HG02852 (cell line): Measurements from ENCODE around the gene ZFP36L2.

Experiments
- ATAC-seq: cut with Tn5 transposase; IDR thresholded peaks from one replicate; pipeline ENCODE4 v1.9.1; 2021; ENCODE audit warnings: mild to moderate bottlenecking, moderate library complexity; ENCODE audit not compliant: unreplicated experiment

The ZFP36L2 gene

GRCh38 chr2:43226558-43226954 is at the start of gene ZFP36L2:
Gene ZFP36L2, minus strand, starts transcription at chr2:43226606. Its CDS starts 291 bp downstream, at chr2:43226315.
- ATAC-seq: peak; percentile 59

- ATAC-seq: no peak
Observed at GRCh38 chr2:43274721-43275120, 48.3 kb upstream of the ZFP36L2 start.

GRCh38 chr2:43274055-43274454 is 47.6 kb upstream of the ZFP36L2 start:
- no peak for ATAC-seq

GRCh38 chr2:43273529-43273928 is 47.1 kb upstream of the ZFP36L2 start:
- ATAC-seq: no peak

- no peak for ATAC-seq
Observed at GRCh38 chr2:43270930-43271615, 44.7 kb upstream of the ZFP36L2 start.

- no peak for ATAC-seq
Observed at GRCh38 chr2:43270461-43270860, 44.1 kb upstream of the ZFP36L2 start.

- ATAC-seq: no peak
Observed at GRCh38 chr2:43269706-43270105, 43.3 kb upstream of the ZFP36L2 start.

GRCh38 chr2:43269074-43269572 is 42.7 kb upstream of the ZFP36L2 start:
- ATAC-seq: no peak

- ATAC-seq: no peak
Observed at GRCh38 chr2:43268066-43268953, 41.9 kb upstream of the ZFP36L2 start.

- ATAC-seq: no peak
Observed at GRCh38 chr2:43267381-43267780, 41.0 kb upstream of the ZFP36L2 start.

GRCh38 chr2:43266711-43267111 is 40.3 kb upstream of the ZFP36L2 start:
- no peak for ATAC-seq

GRCh38 chr2:43265421-43265820 is 39.0 kb upstream of the ZFP36L2 start:
- ATAC-seq: no peak

GRCh38 chr2:43265001-43265400 is 38.6 kb upstream of the ZFP36L2 start:
- ATAC-seq: no peak

GRCh38 chr2:43262951-43263350 is 36.5 kb upstream of the ZFP36L2 start:
- ATAC-seq: no peak

- ATAC-seq: no peak
Observed at GRCh38 chr2:43262239-43262638, 35.8 kb upstream of the ZFP36L2 start.

- no peak for ATAC-seq
Observed at GRCh38 chr2:43259512-43259911, 33.1 kb upstream of the ZFP36L2 start.

- ATAC-seq: no peak
Observed at GRCh38 chr2:43258547-43259156, 32.2 kb upstream of the ZFP36L2 start.

GRCh38 chr2:43255296-43255910 is 29.0 kb upstream of the ZFP36L2 start:
- ATAC-seq: no peak

GRCh38 chr2:43254331-43254730 is 27.9 kb upstream of the ZFP36L2 start:
- no peak for ATAC-seq

GRCh38 chr2:43251171-43251731 is 24.8 kb upstream of the ZFP36L2 start:
- ATAC-seq: no peak

- ATAC-seq: no peak
Observed at GRCh38 chr2:43250015-43250414, 23.6 kb upstream of the ZFP36L2 start.
